Measurements from ENCODE around the gene SCMH1.
"Not testable (repeated sequence)": the region's sequence is repeated elsewhere in the genome, so short reads cannot be mapped to it uniquely, and the experiment has no call there.

The SCMH1 gene

DNA sequence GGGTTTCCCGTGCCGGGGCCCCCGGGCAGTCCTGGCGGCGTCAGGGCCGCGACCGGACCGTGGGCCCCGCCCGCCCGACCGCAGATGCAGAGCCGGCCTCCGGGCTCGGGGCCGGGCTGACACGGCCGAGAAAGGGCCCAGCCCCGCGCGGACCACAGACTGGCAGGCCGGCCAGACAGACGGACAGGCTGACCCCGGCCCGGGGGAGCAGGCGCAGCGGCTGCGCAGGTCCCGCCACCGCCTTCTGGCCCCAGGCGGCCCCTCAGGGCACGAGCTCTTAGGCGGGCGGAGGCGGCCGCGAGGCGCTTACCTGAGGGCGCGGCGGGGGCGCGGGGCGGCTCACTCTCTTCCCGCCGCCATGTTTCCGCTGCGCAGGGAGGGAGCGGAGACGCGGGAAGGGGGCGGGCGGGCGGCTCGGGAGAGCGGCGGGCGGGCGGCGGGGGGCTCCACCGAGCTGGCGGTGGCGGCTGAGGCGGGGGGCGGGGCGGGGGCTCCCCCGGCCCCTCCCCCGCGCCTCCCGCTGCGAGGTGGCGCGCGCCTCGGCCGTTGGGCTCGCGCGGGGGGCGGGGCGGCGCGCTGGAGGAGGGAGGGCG lies at the start of gene SCMH1:
Gene SCMH1, minus strand, starts transcription at position 558 of the 593 bp plus-strand sequence. CDS start 56,173 bp downstream, outside the sequence.
- peak; percentile 24 for DNase-seq (ENCODE audit: low read depth, low spot score)

DNA sequence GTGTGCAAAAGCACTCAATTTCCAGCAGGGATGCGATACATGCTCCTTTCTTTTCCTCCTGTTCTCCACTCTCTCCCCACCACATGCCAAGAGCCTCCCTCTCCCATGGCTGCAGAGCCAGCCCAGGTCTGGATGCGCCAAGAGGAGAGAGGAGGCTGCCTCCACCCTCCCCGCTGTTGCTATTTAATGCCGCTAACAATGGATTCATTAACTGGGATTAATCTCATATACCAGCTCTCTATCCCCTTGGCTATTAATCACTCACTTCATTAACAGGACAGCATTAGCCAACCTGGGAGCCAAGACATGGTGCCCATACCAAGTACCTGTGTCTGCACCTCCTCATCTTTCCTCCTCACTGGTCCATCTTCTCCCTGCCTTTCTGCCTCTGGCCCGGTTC lies 49.1 kb upstream of the SCMH1 start:
- DNase-seq (ENCODE audit: low read depth, low spot score) = no peak

DNA sequence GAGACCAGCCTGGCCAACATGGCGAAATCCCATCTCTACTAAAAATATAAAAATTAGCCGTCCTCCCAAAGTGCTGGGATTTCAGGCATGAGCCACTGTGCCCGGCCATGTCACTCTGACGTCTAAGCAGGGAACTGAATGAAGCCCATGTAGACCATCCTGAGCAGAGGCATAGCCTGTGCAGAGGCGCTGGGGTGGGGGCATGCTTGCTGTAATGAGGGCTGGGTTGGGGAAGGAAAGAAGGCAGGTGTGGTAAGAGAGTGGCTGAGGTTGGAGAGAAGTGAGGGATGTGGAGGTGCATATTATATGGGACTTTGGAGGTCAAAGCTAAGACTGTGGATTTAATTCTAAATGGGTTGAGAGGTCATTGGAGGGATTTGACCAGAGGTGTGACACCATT lies 47.1 kb upstream of the SCMH1 start:
- no peak for DNase-seq (ENCODE audit: low read depth, low spot score)

GRCh38 chr1:41286992-41287391 lies 44.9 kb upstream of the SCMH1 start:
- no peak for DNase-seq (ENCODE audit: low read depth, low spot score)

GRCh38 chr1:41286486-41286885 lies 44.4 kb upstream of the SCMH1 start:
- DNase-seq (ENCODE audit: low read depth, low spot score) = no peak

DNA sequence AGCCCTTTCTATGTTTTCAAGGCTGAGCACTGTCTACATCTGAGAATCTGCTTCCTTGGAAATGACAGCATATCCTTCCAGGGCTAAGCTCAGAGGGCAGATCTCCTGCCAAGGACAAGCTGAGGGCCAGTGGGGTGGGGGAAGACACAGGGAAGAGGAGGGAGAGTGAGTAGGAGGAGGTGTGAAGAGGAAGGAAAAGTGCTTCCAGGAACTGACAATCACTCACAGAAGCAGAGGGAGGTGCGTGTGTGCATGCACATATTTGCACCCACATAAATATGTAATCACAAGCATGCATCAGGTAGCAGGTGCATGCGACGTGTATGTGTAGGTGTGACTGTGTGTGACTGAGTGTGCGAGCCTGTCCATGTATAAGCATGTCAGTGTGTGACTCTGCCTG lies 43.7 kb upstream of the SCMH1 start:
- DNase-seq (ENCODE audit: low read depth, low spot score) = no peak

GRCh38 chr1:41284121-41284520 lies 42.0 kb upstream of the SCMH1 start:
- no peak for DNase-seq (ENCODE audit: low read depth, low spot score)

DNA sequence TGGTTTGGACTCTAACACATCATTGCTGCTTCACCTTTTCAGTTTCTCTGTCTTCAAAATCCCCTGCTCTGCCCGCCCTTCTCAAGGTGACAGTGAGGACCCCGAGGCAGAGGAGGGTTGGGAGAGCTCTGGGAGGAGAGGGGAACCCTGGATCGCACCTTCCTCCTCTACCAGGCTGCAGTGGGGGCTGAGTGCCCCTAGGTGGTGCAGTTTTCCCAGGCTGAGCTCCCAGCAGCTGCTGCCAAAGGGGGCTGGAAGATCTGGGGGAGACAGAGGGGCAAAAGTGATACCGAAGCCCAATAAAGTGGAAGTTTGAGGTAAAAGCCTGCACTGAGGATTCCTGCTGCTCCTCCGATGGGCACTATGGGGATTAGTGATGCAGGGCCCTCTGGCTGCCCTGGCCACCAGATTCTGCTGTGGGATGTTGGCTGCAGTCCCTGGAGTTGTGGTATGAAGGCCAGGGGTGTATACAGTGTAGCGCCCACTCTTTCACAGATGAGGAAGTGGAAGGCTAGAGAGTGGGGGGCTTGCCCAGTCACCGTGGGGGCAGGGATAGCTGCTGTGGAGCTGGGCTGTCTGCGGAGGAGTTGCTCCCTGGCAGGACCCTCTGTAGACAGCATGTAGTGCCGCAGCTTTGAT lies 40.7 kb upstream of the SCMH1 start:
- DNase-seq (ENCODE audit: low read depth, low spot score) = no peak

DNA sequence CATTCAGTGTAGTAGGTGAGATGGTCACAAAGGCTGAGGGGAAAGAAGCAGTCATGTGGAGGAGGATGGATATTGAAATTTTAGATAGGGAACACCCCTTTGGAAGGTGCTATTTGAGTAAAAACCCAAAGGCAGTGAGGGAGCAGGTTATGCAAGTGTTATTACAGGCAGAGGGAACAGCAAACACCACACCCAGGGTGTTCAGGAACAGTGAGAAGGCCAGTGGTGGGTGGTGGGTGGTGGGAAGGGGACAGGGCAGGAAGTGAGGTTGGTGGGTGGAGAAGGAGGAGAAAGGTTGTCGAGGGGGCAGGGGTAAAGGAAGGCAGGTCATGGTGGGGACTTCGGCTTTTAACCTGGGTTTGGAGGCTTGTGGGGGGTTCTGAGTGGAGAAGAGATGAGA lies 39.2 kb upstream of the SCMH1 start:
- no peak for DNase-seq (ENCODE audit: low read depth, low spot score)

DNA sequence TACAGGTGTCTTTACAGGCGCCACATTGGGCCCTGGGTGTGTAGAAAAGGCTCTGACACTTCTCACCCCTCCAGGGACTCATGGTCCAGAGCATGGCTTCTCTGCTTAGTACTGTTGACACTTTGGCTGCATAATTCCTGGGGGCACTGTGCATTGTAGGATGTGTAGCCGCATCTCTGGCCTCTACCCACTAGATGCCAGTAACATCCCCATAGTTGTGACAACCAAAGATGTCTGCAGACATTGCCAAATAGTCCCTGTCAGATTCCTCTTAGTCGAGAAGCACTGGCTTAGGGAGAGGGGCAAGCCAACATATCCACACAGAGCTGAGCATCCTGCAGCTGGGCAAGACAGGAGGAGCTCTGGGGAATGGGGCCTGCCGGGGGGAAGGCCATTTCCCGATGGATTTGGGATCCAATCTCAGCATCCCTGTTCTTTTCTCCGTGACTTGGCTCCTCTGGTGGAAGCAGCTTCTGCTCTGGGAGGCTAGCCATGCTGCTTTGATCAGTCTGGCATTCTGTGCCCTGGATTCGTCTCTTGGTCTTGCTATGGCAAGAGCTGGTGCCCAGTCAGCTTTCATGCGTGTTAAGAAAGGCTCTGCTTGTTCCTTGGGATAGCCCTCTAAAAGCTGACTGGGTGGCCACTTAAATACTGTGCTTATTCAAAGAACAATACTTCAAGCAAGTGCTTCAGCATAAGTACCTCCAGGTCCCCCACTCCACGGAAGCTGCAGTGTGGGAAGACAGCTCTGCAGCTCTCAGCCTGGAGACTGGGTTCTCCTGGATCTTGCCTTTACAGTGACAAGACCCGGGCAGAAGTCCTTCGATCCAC lies 38.3 kb upstream of the SCMH1 start:
- DNase-seq (ENCODE audit: low read depth, low spot score) = no peak

GRCh38 chr1:41278076-41278475 lies 36.0 kb upstream of the SCMH1 start:
- DNase-seq (ENCODE audit: low read depth, low spot score) = no peak

DNA sequence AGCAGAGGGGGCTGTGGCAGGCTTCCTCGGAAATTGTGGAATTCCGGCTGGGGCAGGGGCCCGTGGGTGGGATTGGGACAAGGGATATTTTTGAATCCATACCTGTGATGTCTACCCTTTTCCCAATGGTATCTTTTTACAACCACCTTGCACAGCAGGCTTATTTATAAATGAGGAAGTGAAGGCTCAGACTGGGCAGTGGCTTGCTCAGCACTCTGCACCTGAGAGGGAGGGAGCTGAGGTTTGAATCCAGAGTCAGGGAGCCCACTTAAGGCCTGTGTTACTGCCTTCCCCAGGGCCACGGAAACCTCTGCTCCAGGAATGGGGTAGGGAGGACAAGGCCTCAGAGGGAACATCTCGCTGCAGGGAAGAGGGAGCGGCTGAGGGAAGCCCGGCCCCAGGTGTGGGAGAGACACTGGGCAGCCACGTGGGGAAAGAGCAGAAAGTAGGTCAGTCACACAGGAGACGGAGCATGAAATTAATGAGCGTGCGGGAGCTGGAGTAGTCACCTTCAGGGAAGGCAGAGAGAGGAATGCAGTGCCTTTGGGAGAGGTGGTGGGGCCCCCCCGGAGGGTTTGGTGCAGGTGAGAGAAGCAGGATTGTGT lies 35.4 kb upstream of the SCMH1 start:
- DNase-seq (ENCODE audit: low read depth, low spot score) = no peak

- no peak for DNase-seq (ENCODE audit: low read depth, low spot score)
Measured at GRCh38 chr1:41275831-41276230, 33.7 kb upstream of the SCMH1 start.

- no peak for DNase-seq (ENCODE audit: low read depth, low spot score)
Measured at GRCh38 chr1:41274752-41275545, 32.8 kb upstream of the SCMH1 start.

DNA sequence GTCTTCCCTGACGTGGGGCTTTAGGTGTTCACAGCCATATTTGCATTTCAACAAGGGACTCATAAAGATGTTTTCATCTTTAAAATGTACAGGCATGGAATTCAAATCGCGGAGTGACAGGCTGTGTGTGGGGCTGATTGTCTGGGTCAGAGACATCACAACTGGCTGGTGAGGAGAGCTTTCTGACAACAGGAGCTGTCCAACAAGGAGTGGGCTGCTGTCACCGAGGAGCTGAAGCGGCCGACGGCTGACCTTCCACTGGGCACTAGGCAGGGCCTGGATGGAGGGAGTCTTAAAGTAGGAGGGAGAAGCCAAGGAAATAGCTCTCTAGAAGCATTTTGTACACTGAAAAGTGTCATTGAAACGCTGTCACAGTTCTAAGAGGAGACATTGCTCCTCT lies 30.5 kb upstream of the SCMH1 start:
- DNase-seq (ENCODE audit: low read depth, low spot score) = no peak

DNA sequence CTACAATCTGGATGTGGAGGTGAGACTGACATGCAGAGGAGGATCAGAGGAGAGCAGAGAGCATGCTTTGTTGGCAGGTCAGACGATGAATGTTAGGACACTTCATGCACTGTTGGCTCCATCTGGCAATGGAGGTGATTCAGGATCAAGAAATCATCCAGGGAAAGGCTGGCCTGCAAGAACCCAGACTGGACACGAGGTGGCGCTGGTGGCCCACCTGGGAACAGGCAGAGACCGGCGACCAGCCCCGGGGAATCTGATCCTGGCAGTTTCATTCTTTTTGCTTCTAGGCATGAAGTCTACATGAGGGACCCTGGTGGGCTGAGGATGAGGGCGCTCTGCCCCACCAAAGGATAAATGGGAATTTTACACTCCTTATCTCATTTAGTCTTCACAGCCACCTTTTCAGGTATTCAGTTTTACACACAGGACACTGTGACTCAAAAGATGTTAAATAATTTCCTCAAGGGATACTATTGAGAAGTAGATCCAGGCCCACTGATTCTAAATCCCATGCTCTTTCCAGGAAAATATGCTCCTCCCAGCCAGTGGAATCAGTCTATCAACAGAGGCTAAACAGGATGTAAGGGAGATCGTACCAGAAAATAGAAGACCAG lies 26.2 kb upstream of the SCMH1 start:
- peak; percentile 51 for DNase-seq (ENCODE audit: low read depth, low spot score)

DNA sequence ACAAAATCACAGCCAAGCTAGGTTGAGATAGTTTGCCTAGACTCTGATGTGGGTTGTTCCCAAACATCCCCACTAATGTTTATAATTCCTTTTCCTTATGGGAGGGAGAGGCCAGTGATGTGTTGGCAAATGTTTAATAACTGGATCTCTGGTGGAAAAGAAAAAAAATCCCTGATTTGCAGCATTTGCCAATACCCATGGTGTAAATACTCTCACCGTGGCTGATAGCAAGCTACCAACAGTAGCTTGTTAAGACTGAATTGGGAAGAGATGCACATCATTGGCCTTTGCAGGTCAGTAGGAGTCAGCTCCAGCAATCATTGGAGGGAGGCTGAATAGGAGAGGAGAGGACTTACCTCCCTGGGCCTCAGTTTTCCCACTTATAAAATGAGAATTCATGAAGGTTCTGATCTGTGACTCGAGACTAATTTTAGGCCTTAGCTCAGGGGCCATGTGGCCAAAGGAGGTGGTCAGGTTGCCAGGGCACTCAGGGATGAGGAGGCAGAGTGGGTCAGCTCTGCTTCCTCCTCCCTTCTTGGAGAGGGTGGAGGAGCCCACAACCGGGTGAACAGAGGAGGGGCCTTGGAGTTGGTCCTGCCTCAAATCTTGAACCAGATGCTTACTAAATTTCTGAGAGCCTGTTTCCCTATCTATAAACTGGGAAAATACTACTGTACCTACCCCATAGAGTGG lies 20.0 kb upstream of the SCMH1 start:
- no peak for DNase-seq (ENCODE audit: low read depth, low spot score)

DNA sequence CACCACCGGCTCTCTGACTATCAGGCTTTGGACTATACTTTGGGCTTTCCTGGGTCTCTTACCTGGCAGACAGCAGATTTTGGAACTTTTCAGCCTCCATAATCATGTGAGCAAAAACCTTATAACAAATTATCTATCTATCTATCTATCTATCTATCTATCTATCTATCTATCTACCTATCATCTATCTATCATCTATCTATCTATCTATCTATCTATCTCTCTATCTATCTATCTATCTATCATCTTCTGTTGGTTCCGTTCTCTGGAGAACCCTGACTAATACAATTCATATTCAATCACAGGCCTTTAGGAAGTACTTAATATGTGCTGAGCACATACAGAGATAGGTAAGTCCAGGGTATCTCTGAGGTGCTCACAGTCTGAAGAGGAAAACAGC lies 18.7 kb upstream of the SCMH1 start:
- DNase-seq (ENCODE audit: low read depth, low spot score) = no peak

DNA sequence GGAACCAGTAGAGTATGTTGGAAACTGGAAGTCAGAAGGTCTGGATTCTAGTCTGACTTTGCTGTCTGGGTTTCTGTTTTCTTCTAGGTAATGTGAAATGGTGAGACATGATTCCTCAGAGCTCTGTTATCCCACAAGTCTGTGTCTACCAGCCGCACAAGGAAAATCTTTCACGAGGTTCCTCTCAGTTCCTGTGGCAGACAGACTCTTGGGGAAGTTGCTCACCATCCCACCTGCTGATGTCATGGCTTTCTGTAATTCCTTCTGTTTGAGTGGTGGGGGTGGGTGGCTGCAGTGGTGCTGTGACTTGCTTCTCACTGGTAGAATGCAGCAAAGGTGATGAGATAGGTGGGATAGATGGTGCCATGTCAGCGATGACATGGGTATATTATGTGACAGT lies 17.1 kb upstream of the SCMH1 start:
- no peak for DNase-seq (ENCODE audit: low read depth, low spot score)

GRCh38 chr1:41255978-41256377 lies 13.9 kb upstream of the SCMH1 start:
- DNase-seq (ENCODE audit: low read depth, low spot score) = no peak

DNA sequence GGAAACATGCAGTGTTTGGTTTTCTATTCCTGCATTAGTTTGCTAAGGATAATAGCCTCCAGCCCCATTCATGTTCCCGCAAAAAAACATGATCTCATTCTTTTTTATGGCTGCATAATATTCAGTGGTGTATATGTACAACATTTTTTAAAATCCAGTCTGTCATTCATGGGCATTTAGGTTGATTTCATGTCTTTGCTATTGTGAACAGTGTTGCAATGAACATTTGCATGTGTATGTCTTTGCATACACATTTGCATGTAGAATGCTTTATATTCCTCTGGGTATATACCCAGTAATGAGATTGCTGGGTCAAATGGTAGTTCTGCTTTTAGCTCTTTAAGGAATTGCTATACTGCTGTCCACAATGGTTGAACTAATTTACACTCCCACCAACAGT lies 9.0 kb upstream of the SCMH1 start:
- not testable (repeated sequence) for DNase-seq (ENCODE audit: low read depth, low spot score)

Measured in activated CD4-positive, CD25-positive, alpha-beta regulatory T cell treated with anti-CD3 and anti-CD28 coated beads, Interleukin-2, amount 50 U/mL, for 16 hours (primary cell).